Endothelial cell of umbilical vein (primary cell): Measurements from ENCODE around the gene TMED8. TPM values are rescaled to one million over a fixed set of nuclear protein-coding genes. Genes with fewer than 3 reads are reported as not detected.

ENCODE experiments used
- BruUV-seq: library from RNA; stranded (reverse); fragments of 400-500 nt; replicated peaks from 2 replicates; lab custom pipeline; 2021; lab: Mats Ljungman, UMichigan
- CTCF ChIA-PET: fragments of 300-600, 350-600 bp; sonication (Branson Sonifier 250); formaldehyde crosslinking; loops from one replicate; lab custom pipeline; 2021; ENCODE audit warnings: antibody characterized with exemption, inconsistent platforms; lab: Charles Lee
- POLR2A ChIA-PET: fragments of 300-600, 350-600 bp; sonication (Branson Sonifier 250); formaldehyde crosslinking; loops from one replicate; lab custom pipeline; 2021; ENCODE audit warnings: antibody characterized with exemption, inconsistent platforms; lab: Charles Lee
- DNase-seq: peaks from one replicate; pipeline ENCODE4 v3.0.0-alpha.2; 2011; ENCODE audit warnings: low read depth, low spot score
- FAIRE-seq: peaks from 2 replicates; lab custom pipeline; 2011; peaks lifted over from hg19 to GRCh38; lab: Jason Lieb, UNC
- H2AFZ ChIP-seq: 2 replicates; pipeline ENCODE4 v1.6.0; 2012; ENCODE audit warnings: low read depth, low read length, control low read depth, inconsistent platforms
- H3K27ac ChIP-seq: 2 replicates; pipeline ENCODE4 v1.5.1; 2011; ENCODE audit warnings: low read depth, mild to moderate bottlenecking, control low read depth, low read length, moderate library complexity; ENCODE audit not compliant: insufficient read depth
- H3K27me3 ChIP-seq, 2 experiments: 2 replicates each; pipeline versions ENCODE4 v1.6.0 to v1.6.1; 2011; ENCODE audit warnings: low read length in 2 of 2, mixed read lengths in 1 of 2; ENCODE audit not compliant: control insufficient read depth in 2 of 2, insufficient read depth in 2 of 2
- H3K36me3 ChIP-seq, 2 experiments: 2 replicates in 1 of 2; 3 replicates in 1 of 2; pipeline ENCODE4 v1.5.1; 2011; ENCODE audit warnings: low read length in 2 of 2, mild to moderate bottlenecking in 1 of 2, moderate library complexity in 1 of 2; ENCODE audit not compliant: control insufficient read depth in 2 of 2, insufficient read depth in 2 of 2; ENCODE audit errors: extremely low read depth in 1 of 2
- H3K4me1 ChIP-seq: 3 replicates; pipeline ENCODE4 v1.5.1; 2011; ENCODE audit warnings: mild to moderate bottlenecking, low read length; ENCODE audit not compliant: control insufficient read depth, insufficient read depth; ENCODE audit errors: extremely low read depth
- H3K4me2 ChIP-seq: 2 replicates; pipeline ENCODE4 v1.6.1; 2011; ENCODE audit warnings: low read length, control low read depth, mixed read lengths; ENCODE audit not compliant: insufficient read depth
- H3K4me3 ChIP-seq, 3 experiments: fragments of 200-600 bp in 1 of 3; sonication (generic), shearing (Covaris generic) in 1 of 3; replicated peaks in 1 of 3; 2 replicates each; pipeline ENCODE4 v1.5.1; 2011 to 2016; ENCODE audit warnings: control low read depth in 3 of 3, low read length in 3 of 3, mild to moderate bottlenecking in 2 of 3, inconsistent platforms in 1 of 3, low read depth in 1 of 3, moderate library complexity in 1 of 3; ENCODE audit not compliant: insufficient read depth in 1 of 3
- H3K79me2 ChIP-seq: 2 replicates; pipeline ENCODE4 v1.6.0; 2012; ENCODE audit warnings: low read length, inconsistent platforms; ENCODE audit not compliant: control insufficient read depth, insufficient read depth
- H3K9ac ChIP-seq: replicated peaks from 2 replicates; pipeline ENCODE3; 2011; ENCODE audit warnings: low read length, control low read depth; ENCODE audit not compliant: insufficient read depth; ENCODE audit errors: extremely low read depth
- H3K9me1 ChIP-seq: replicated peaks from 3 replicates; pipeline ENCODE4 v1.6.0; 2011; ENCODE audit warnings: mild to moderate bottlenecking, low read length; ENCODE audit not compliant: control insufficient read depth, insufficient read depth; ENCODE audit errors: extremely low read depth
- H3K9me3 ChIP-seq: replicated peaks from 2 replicates; pipeline ENCODE4 v1.5.1; 2012; ENCODE audit warnings: low read length, inconsistent platforms; ENCODE audit not compliant: control insufficient read depth, insufficient read depth
- H4K20me1 ChIP-seq: replicated peaks from 2 replicates; pipeline ENCODE3; 2011; ENCODE audit warnings: mild to moderate bottlenecking, low read length; ENCODE audit not compliant: control insufficient read depth, insufficient read depth; ENCODE audit errors: extremely low read depth
- EZH2 ChIP-seq: IDR thresholded peaks from 2 replicates; pipeline ENCODE4 v1.6.1; 2012; ENCODE audit warnings: borderline replicate concordance, low read depth, mild to moderate bottlenecking, moderate library complexity, low read length, inconsistent platforms; ENCODE audit not compliant: severe bottlenecking
- FOS ChIP-seq: IDR thresholded peaks from 2 replicates; pipeline ENCODE4 v1.6.1; 2011; ENCODE audit warnings: mild to moderate bottlenecking, low read length, moderate library complexity, borderline replicate concordance; ENCODE audit not compliant: insufficient read depth
- GATA2 ChIP-seq: IDR thresholded peaks from 2 replicates; pipeline ENCODE4 v1.7.0; 2011; ENCODE audit warnings: low read depth, mild to moderate bottlenecking, moderate library complexity, mixed read lengths, low read length; ENCODE audit not compliant: insufficient read length, insufficient read depth
- JUN ChIP-seq: IDR thresholded peaks from 2 replicates; pipeline ENCODE4 v1.6.1; 2011; ENCODE audit warnings: borderline replicate concordance, low read depth; ENCODE audit not compliant: insufficient read length, insufficient read depth
- MYC ChIP-seq: IDR thresholded peaks from one replicate; pipeline ENCODE4 v1.6.1; 2011; ENCODE audit warnings: mild to moderate bottlenecking, low read depth, low read length
- POLR2A ChIP-seq: IDR thresholded peaks from 2 replicates; pipeline ENCODE4 v1.6.1; 2012; ENCODE audit warnings: low read depth, mild to moderate bottlenecking, control low read depth, low read length
- POLR2AphosphoS5 ChIP-seq: IDR thresholded peaks from 2 replicates; pipeline ENCODE4 v1.6.1; 2012; ENCODE audit warnings: low read depth, mild to moderate bottlenecking, control low read depth, low read length, moderate library complexity; ENCODE audit not compliant: insufficient read depth
- dilution Hi-C: fragments of 300-500 bp; cut with MboI; formaldehyde crosslinking; loops from one replicate; pipeline ENCODE4 v1.15.0; 2019; ENCODE audit warnings: low sequenced_read_pairs; ENCODE audit not compliant: extremely low pct_ligation_motif_present
- intact Hi-C: fragments of 100-400 bp; cut with micrococcal nuclease; formaldehyde crosslinking; loops from one replicate; pipeline ENCODE4 v1.10.0; 2022
- polyA plus RNA-seq, 4 experiments: library from polyadenylated mRNA; depleted of rRNA in 3 of 4; stranded (reverse) in 3 of 4; unstranded in 1 of 4; fragments of >200 nt; gene quantifications; 2 replicates each; pipeline versions ENCODE4 v1.2.1 to v1.2.3, GENCODE V29; 2011 to 2012; ENCODE audit warnings: missing spikeins in 1 of 4
- total RNA-seq: library from RNA; stranded (reverse); gene quantifications from 2 replicates; pipeline ENCODE4 v1.2.3, GENCODE V29; 2021
- TF ChIP-seq, protein P1 (sequence below), 2 donors: IDR thresholded peaks; 1 replicate in 1 of 2; 2 replicates in 1 of 2; pipeline ENCODE4 v1.5.1; 2011; ENCODE audit warnings: low read length in 2 of 2, mild to moderate bottlenecking in 2 of 2, moderate library complexity in 2 of 2, control low read depth in 1 of 2, inconsistent platforms in 1 of 2, low read depth in 1 of 2; ENCODE audit not compliant: insufficient read depth in 1 of 2; ENCODE audit errors: extremely low read depth in 1 of 2
- TF ChIP-seq, protein P2 (sequence below): IDR thresholded peaks from 2 replicates; pipeline ENCODE4 v1.6.1; 2011; ENCODE audit not compliant: insufficient read depth, insufficient read length

Gene TMED8
- total and polyA plus RNA-seq, 2 donors (not counting 3 experiments of a cell fraction or from before 2014, with no cell fraction given): 5.2 to 12.6 TPM

DNA sequence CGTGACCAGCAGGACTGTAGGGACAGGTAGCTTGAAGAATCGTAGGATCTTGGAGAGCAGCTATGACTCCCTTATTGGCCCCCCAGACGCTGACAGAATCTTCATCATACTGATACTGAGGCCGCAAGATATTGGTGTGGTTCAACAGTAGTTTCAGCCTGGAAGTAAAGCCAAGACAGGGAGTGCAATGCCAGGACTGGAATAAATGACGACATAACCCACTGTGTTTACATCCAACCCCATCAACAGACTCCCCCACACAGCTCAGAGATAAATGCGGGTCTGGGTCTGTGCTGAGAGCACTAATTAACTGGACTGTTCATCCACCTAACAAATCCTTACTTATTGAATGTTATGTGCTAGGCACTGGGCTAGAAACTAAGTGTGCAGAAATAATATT, 29.8 kb upstream of the TMED8 start:
- POLR2A ChIA-PET: no interaction called here
- H2AFZ ChIP-seq: no peak overlapping the region
- intact Hi-C loops (no loop called here), dilution Hi-C loops (no loop called here)
- CTCF ChIA-PET: interaction anchor here (0.6 to 1.2 kb wide), 4 partner anchors 13 to 106 kb away, joined by 3 read pairs; no protein-coding TSS in a partner anchor
- H3K4me2 ChIP-seq: no peak overlapping the region
- H3K79me2 ChIP-seq: no peaks in the 10 kb centered on the region
- H4K20me1 ChIP-seq: no peaks in the 10 kb centered on the region
- no peaks in the 10 kb centered on the region for H3K9me3 ChIP-seq
- H3K36me3 ChIP-seq: no peaks in the 10 kb centered on the region
- H3K27me3 ChIP-seq: no peaks in the 10 kb centered on the region
- DNase-seq (no peak), FAIRE-seq (no peak)
- H3K27ac ChIP-seq: no peak overlapping the region
- no peaks in the 10 kb centered on the region for H3K4me1 ChIP-seq
- TF ChIP-seq GATA2: no peak
- TF ChIP-seq, protein P1, sequence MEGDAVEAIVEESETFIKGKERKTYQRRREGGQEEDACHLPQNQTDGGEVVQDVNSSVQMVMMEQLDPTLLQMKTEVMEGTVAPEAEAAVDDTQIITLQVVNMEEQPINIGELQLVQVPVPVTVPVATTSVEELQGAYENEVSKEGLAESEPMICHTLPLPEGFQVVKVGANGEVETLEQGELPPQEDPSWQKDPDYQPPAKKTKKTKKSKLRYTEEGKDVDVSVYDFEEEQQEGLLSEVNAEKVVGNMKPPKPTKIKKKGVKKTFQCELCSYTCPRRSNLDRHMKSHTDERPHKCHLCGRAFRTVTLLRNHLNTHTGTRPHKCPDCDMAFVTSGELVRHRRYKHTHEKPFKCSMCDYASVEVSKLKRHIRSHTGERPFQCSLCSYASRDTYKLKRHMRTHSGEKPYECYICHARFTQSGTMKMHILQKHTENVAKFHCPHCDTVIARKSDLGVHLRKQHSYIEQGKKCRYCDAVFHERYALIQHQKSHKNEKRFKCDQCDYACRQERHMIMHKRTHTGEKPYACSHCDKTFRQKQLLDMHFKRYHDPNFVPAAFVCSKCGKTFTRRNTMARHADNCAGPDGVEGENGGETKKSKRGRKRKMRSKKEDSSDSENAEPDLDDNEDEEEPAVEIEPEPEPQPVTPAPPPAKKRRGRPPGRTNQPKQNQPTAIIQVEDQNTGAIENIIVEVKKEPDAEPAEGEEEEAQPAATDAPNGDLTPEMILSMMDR (IDR thresholded peaks at IDR 0.05; ENCODE audit: extremely low read depth in 1 of 2, insufficient read depth in 1 of 2, low read depth in 1 of 2, low read length in 2 of 2): no peak
- TF ChIP-seq POLR2AphosphoS5: no peak
- TF ChIP-seq FOS: no peak
- no peaks in the 10 kb centered on the region for H3K9me1 ChIP-seq
- no peak overlapping the region for H3K9ac ChIP-seq
- BruUV-seq: no TSS peak
- no peak overlapping the region for H3K4me3 ChIP-seq

DNA sequence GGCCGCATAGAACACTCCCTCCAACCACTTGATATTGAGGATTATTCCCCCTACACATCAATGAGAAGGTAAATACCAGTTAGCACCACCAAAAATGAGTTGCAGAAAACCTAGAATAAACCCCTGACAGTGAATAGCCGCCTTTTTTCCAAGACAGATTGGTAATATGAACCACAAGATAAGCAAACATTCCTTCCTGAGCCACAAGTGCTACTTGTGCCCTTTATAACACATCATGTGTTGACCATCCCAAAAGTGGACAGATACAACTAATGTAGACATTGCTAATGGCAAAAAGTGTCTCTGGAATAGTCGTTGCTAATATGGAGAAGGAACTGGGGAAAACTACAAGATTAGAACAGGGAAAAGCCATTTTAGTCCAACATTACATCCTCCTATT, 29.2 kb upstream of the TMED8 start:
- no peak overlapping the region for H3K27ac ChIP-seq
- intact Hi-C loops: no loop called here
- H3K4me3 ChIP-seq: no peak overlapping the region
- dilution Hi-C loops: no loop called here
- no peaks in the 10 kb centered on the region for H4K20me1 ChIP-seq
- no peak overlapping the region for H2AFZ ChIP-seq
- no peaks in the 10 kb centered on the region for H3K27me3 ChIP-seq
- no peak for FAIRE-seq
- H3K79me2 ChIP-seq: no peaks in the 10 kb centered on the region
- no peaks in the 10 kb centered on the region for H3K9me3 ChIP-seq
- no TSS peak for BruUV-seq
- no peaks in the 10 kb centered on the region for H3K36me3 ChIP-seq
- no peaks in the 10 kb centered on the region for H3K9me1 ChIP-seq
- H3K9ac ChIP-seq: no peak overlapping the region
- ChIA-PET POLR2A (no interaction called here), CTCF (interaction anchor here (1.0 to 1.2 kb wide), 2 partner anchors 53 to 105 kb away, joined by 3 read pairs; no protein-coding TSS in a partner anchor)
- no peak overlapping the region for H3K4me2 ChIP-seq
- no peaks in the 10 kb centered on the region for H3K4me1 ChIP-seq
- no peak for DNase-seq
- TF ChIP-seq POLR2A (no peak), FOS (no peak), EZH2 (no peak), JUN (no peak), GATA2 (no peak), POLR2AphosphoS5 (no peak), MYC (no peak)
- TF ChIP-seq, protein P2, sequence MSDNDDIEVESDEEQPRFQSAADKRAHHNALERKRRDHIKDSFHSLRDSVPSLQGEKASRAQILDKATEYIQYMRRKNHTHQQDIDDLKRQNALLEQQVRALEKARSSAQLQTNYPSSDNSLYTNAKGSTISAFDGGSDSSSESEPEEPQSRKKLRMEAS: no peak
- TF ChIP-seq, protein P1 (IDR thresholded peaks at IDR 0.05; ENCODE audit: extremely low read depth in 1 of 2, insufficient read depth in 1 of 2, low read depth in 1 of 2, low read length in 2 of 2): no peak
